Heart left ventricle (tissue), 16 donors: ENCODE data around the gene KRI1. TPM values are rescaled to one million over a fixed set of nuclear protein-coding genes. Genes with fewer than 3 reads are reported as not detected.

Source experiments
- ATAC-seq, 4 donors: fragments of 200-7000 bp; cut with Tn5 transposase; one replicate each; pipeline ENCODE4 v1.9.1; 2020 to 2022; ENCODE audit warnings: moderate library complexity in 4 of 4, mild to moderate bottlenecking in 3 of 4, moderate number of reproducible peaks in 1 of 4
- DNase-seq, 5 donors: peaks; one replicate each; pipeline ENCODE4 v3.0.0-alpha.2; 2020
- H3K27ac ChIP-seq, 12 donors: fragments of 200-600 bp; sonication (generic) in 4 of 12; one replicate each; pipeline versions ENCODE4 v1.5.0 to v1.8.0; 2016 to 2022; ENCODE audit warnings: mild to moderate bottlenecking in 2 of 12
- H3K27me3 ChIP-seq, 9 donors: fragments of 200-600 bp; sonication (generic) in 2 of 9; one replicate each; pipeline versions ENCODE4 v1.5.1 to v1.8.0; 2016 to 2022; ENCODE audit warnings: mild to moderate bottlenecking in 3 of 9
- H3K36me3 ChIP-seq, 9 donors: fragments of 200-600 bp; sonication (generic) in 2 of 9; one replicate each; pipeline versions ENCODE4 v1.5.0 to v1.8.0; 2018 to 2022; ENCODE audit warnings: mild to moderate bottlenecking in 2 of 9
- H3K4me1 ChIP-seq, 12 donors: fragments of 200-600 bp; sonication (generic) in 4 of 12; one replicate each; pipeline versions ENCODE4 v1.5.0 to v1.8.0; 2016 to 2022; ENCODE audit warnings: mild to moderate bottlenecking in 3 of 12
- H3K4me3 ChIP-seq, 12 donors: fragments of 200-600 bp; sonication (generic) in 4 of 12; one replicate each; pipeline versions ENCODE4 v1.5.0 to v1.8.0; 2017 to 2022; ENCODE audit warnings: mild to moderate bottlenecking in 9 of 12, moderate library complexity in 4 of 12
- H3K9me3 ChIP-seq, 12 donors: fragments of 200-600 bp; sonication (generic) in 4 of 12; one replicate each; pipeline versions ENCODE4 v1.5.0 to v1.8.0; 2016 to 2022; ENCODE audit warnings: mild to moderate bottlenecking in 1 of 12
- POLR2A ChIP-seq, 2 donors: fragments of 450-650 bp; IDR thresholded peaks; one replicate each; pipeline ENCODE4 v1.6.1; 2017; ENCODE audit warnings: antibody characterized with exemption in 2 of 2, mild to moderate bottlenecking in 2 of 2, moderate library complexity in 2 of 2
- WGBS, 4 donors: extraction: QIAGEN DNeasy Blood & Tissue Kit in 2 of 4; methylation state at CpG; one replicate each; pipeline versions ENCODE4 v1.1.5 to v1.1.7; 2013 to 2018; 5-methylcytosine and 5-hydroxymethylcytosine counted together
- intact Hi-C, 10 donors: fragments of 100-400 bp; cut with DNase I; formaldehyde crosslinking; loops; one replicate each; pipeline versions ENCODE4 v1.11.1 to v1.14.2; 2022
- polyA plus RNA-seq, 2 donors: library from polyadenylated mRNA; stranded (reverse); fragments of 200-250 nt; gene quantifications; one replicate each; pipeline ENCODE4 v1.2.3, GENCODE V29; 2013
- total RNA-seq, 9 donors: library from RNA; depleted of rRNA in 2 of 9; stranded (reverse); fragments of >200 nt in 2 of 9; fragmentation: NEBNext Ultra II Directional in 3 of 9; extraction: Animal tissue kit (Norgen Biotek cat#: 25700) in 3 of 9; gene quantifications; one replicate each; pipeline versions ENCODE4 v1.1.0 to v1.2.4, GENCODE V29; 2016 to 2023
- TF ChIP-seq, protein P1 (sequence below), 12 donors: fragments of 200-600 bp; sonication (generic) in 4 of 12; IDR thresholded peaks; one replicate each; pipeline versions ENCODE4 v1.5.0 to v1.8.0; 2018 to 2022; ENCODE audit warnings: antibody characterized with exemption in 12 of 12, mild to moderate bottlenecking in 5 of 12
- donor health status: ischemic (EF 13 %, LVEDD 7.1; RV severe dilation, severe dysfunction).
- donor health status: healthy with polysubstance abuse.
- donor health status: DM: no; HTN: yes; CAD: no.
- donor health status: DM: no; HTN: no; CAD: no.
- donor health status: ischemic (EF 25% LVEDD 6.9; RV normal size, moderate dysfunction).
- donor health status: ischemic (EF 25% LVEDD 5.7; RV mildly dilated, moderate dysfunction).
- donor health status: healthy.
- donor health status: DM: yes; HTN: yes; CAD: no.
- donor health status: ischemic (EF 35%, LVEDD 5.7; RV mildly dilated, moderate dysfunction).
- donor health status: nonischemic (EF 11% LVEDD 7.7; RV severe dilation, severe dysfunction).
- donor health status: DM: yes; HTN: yes; CAD: no.
- donor health status: PGD.
- donor health status: ischemic (EF 29% LVEDD 5.4; RV normal size, mild dysfunction).
- donor health status: nonischemic (EF 23%, LVEDD 6.1; RV moderate dilation, normal function).

The KRI1 gene
- total and polyA plus RNA-seq, 11 donors: 6.7 to 15.0 (median 10.4) TPM

DNA sequence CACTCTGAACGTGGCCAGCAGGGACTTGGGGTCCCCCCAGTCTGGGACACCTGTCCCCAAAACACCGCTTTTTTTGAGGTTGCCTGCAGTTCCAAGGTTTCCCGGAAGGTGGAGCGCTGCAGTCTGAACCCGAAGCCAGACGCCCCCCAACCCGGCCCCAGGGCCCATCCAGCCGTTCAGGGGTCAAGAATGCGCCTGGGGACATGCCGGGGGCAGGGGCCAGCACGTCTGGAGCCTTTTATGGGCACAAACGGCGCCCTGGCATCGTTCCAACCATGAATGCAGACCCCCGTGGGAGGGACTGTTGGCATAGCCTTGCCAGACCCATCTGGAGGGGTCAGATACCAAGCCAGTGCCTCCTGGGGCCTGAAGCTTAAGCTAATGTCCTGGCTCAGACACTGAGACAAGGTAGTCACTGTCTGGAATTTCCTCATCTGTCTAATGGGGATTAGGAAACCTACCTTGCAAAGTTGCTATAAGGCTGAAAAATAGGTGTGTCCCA is 55.5 kb downstream of the KRI1 start:
- H3K36me3 ChIP-seq: no peaks in the 10 kb centered on the region
- peaks cover 0 to 17% (median 0%) of the 10 kb centered on the region in 12 donors for H3K4me1 ChIP-seq
- H3K4me3 ChIP-seq: no peak overlapping the region
- TF ChIP-seq, protein P1, sequence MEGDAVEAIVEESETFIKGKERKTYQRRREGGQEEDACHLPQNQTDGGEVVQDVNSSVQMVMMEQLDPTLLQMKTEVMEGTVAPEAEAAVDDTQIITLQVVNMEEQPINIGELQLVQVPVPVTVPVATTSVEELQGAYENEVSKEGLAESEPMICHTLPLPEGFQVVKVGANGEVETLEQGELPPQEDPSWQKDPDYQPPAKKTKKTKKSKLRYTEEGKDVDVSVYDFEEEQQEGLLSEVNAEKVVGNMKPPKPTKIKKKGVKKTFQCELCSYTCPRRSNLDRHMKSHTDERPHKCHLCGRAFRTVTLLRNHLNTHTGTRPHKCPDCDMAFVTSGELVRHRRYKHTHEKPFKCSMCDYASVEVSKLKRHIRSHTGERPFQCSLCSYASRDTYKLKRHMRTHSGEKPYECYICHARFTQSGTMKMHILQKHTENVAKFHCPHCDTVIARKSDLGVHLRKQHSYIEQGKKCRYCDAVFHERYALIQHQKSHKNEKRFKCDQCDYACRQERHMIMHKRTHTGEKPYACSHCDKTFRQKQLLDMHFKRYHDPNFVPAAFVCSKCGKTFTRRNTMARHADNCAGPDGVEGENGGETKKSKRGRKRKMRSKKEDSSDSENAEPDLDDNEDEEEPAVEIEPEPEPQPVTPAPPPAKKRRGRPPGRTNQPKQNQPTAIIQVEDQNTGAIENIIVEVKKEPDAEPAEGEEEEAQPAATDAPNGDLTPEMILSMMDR (IDR thresholded peaks at IDR 0.05): peak; percentile 44 to 70 (median 58)
- TF ChIP-seq POLR2A (IDR thresholded peaks at IDR 0.05): no peak
- H3K27me3 ChIP-seq: peaks cover 22 to 57% (median 38%) of the 10 kb centered on the region in 9 donors
- no peaks in the 10 kb centered on the region for H3K9me3 ChIP-seq
- no peak for DNase-seq
- WGBS, 4 donors: 5 to 9% (median 7%) methylated on average over 7 to 15 of the region's 15 CpGs
- no peak for ATAC-seq
- intact Hi-C loops: no loop called here
- no peak overlapping the region for H3K27ac ChIP-seq

GRCh38 chr19:10508707-10509106 is 57.1 kb downstream of the KRI1 start:
- H3K4me1 ChIP-seq: peaks cover 0 to 7% (median 0%) of the 10 kb centered on the region in 12 donors
- H3K27me3 ChIP-seq: peaks cover 9 to 41% (median 21%) of the 10 kb centered on the region in 9 donors
- no peaks in the 10 kb centered on the region for H3K36me3 ChIP-seq
- H3K4me3 ChIP-seq: no peak overlapping the region
- DNase-seq (no peak), ATAC-seq (no peak)
- no peaks in the 10 kb centered on the region for H3K9me3 ChIP-seq
- TF ChIP-seq POLR2A (IDR thresholded peaks at IDR 0.05): no peak
- TF ChIP-seq, protein P1 (IDR thresholded peaks at IDR 0.05): no peak
- WGBS, 4 donors: 86 to 94% (median 87%) methylated on average over 3 of the region's 3 CpGs
- intact Hi-C loops: loop anchor here in 2 of 10 donors (10.0 kb wide), 1 partner anchor 56 kb away; the partner anchor contains the start of genes CDKN2D (in 2 of the 2) and KRI1 (in 2 of the 2)
- H3K27ac ChIP-seq: no peak overlapping the region

DNA sequence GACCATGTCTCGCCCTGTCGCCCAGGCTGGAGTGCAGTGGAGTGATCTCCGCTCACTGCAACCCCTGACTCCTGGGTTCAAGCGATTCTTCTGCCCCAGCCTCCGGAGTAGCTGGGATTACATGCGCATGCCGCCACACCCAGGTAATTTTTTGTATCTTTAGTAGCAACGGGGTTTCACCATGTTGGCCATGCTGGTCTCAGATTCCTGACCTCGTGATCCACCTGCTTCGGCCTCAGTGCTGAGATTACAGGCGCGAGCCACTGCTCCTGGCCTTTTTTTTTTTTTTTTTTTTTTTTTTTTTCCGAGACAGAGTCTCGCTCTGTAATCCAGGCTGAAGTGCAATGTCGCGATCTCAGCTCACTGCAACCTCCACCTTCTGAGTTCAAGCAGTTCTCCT is 57.8 kb downstream of the KRI1 start:
- Histone ChIP-seq H3K4me3 (no peak overlapping the region), H3K27ac (no peak overlapping the region), H3K9me3 (no peaks in the 10 kb centered on the region), H3K27me3 (peaks cover 2 to 34% (median 14%) of the 10 kb centered on the region in 9 donors), H3K36me3 (no peaks in the 10 kb centered on the region), H3K4me1 (peaks cover 0 to 12% (median 4%) of the 10 kb centered on the region in 12 donors)
- DNase-seq (no peak), ATAC-seq (no peak)
- intact Hi-C loops: loop anchor here in 2 of 10 donors (10.0 kb wide), 1 partner anchor 57 kb away; the partner anchor contains the start of genes CDKN2D (in 2 of the 2) and KRI1 (in 2 of the 2)
- 87 to 94% (median 91%) methylated on average over 16 of the region's 16 CpGs for whole genome bisulfite sequencing, 4 donors
- TF ChIP-seq, protein P1 (IDR thresholded peaks at IDR 0.05): no peak
- TF ChIP-seq POLR2A (IDR thresholded peaks at IDR 0.05): no peak

DNA sequence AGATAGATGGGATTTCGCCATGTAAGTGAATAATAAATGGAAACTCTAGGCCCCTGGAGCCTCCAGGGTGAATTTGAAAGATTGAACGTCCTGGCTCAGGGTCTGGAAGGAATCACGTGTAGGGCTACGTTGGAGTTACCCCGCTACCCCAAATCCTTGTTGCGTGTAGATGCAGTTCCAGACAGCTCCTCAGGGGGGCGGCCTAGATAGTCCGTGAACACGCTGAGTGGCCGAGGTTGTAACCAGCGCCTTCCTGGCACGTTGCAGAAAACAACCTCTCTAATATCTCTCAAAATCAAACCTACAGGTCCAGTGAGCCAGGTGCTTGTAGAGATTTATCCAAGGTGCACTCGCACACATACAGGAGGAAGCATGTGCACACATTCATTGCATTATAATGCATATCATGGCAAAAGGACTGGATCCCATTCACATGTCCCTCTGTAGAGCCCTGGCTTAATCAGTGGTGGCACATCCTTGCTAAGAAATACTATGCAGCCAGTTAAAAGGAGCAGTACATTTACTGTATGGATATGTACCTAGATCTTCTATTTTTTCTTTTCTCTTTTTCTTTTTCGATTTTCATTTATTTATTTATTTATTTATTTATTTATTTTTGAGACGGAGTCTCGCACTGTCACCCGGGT is 60.1 kb downstream of the KRI1 start:
- ATAC-seq (no peak), DNase-seq (peak; percentile 66 to 84 (median 73))
- WGBS, 4 donors: 30 to 34% (median 31%) methylated on average over 17 of the region's 17 CpGs
- Histone ChIP-seq H3K27me3 (peaks cover 0 to 19% (median 6%) of the 10 kb centered on the region in 9 donors), H3K4me3 (no peak overlapping the region), H3K4me1 (peaks cover 0 to 24% (median 13%) of the 10 kb centered on the region in 12 donors), H3K36me3 (no peaks in the 10 kb centered on the region), H3K9me3 (no peaks in the 10 kb centered on the region), H3K27ac (no peak overlapping the region)
- TF ChIP-seq, protein P1 (IDR thresholded peaks at IDR 0.05): peak; percentile 56 to 86 (median 76)
- TF ChIP-seq POLR2A (IDR thresholded peaks at IDR 0.05): no peak
- intact Hi-C loops: loop anchor here in 3 of 10 donors (1.0 to 10.0 kb wide), 2 partner anchors 59 to 67 kb away; partner anchors contain the start of genes CDKN2D (in 2 of the 3) and KRI1 (in 2 of the 3)
